ENCODE results near the gene GLT8D2. TPM values are rescaled to one million over a fixed set of nuclear protein-coding genes. Genes with fewer than 3 reads are reported as not detected.
A peak's percentile ranks its signal among the peaks of the same experiment; 100 is the strongest.

Gene GLT8D2
- total and polyA plus RNA-seq, 4 donors: 1.6 to 36.5 (median 6.1) TPM

- Histone ChIP-seq H3K4me1 (ENCODE audit: control insufficient read depth in 5 of 5, insufficient read depth in 5 of 5, low read length in 5 of 5) (peaks cover 0 to 13% (median 5%) of the 10 kb centered on the region in 5 donors), H3K9me3 (ENCODE audit: control insufficient read depth in 4 of 4, insufficient read depth in 3 of 4, low read length in 3 of 4) (no peaks in the 10 kb centered on the region), H3K27me3 (ENCODE audit: control insufficient read depth in 3 of 3, insufficient read depth in 3 of 3, low read length in 2 of 3) (no peaks in the 10 kb centered on the region), H3K4me3 (peak within 1 kb of the TSS; percentile 83), H3K27ac (ENCODE audit: low read depth in 1 of 2, low read length in 1 of 2) (peak within 1 kb of the TSS; percentile 67 to 89), H3K9ac (ENCODE audit: insufficient read depth in 1 of 2, low read length in 2 of 2) (peak within 1 kb of the TSS; percentile 53 to 77), H3K36me3 (ENCODE audit: control insufficient read depth in 4 of 4, insufficient read depth in 4 of 4, low read length in 4 of 4) (peaks cover 5 to 12% (median 8%) of the 10 kb centered on the region in 4 donors)
- peak; percentile 93 to 95 (median 93) for DNase-seq
- TF ChIP-seq CTCF (IDR thresholded peaks at IDR 0.05; ENCODE audit: control extremely low read depth, extremely low read depth): no peak
- 0 to 1% methylated on average over 58 to 74 of the region's 74 CpGs for WGBS, 2 donors
- ATAC-seq (ENCODE audit: insufficient read depth, low FRiP score): peak; percentile 100
These were observed 14.2 kb upstream of the GLT8D2 start, which contains the start of gene HCFC2 for GRCh38 chr12:104064031-104064841. TSS of gene HCFC2 (plus strand) at chr12:104064531. CDS start at chr12:104064561, 30 bp downstream.

- H3K36me3 ChIP-seq (ENCODE audit: control insufficient read depth in 4 of 4, insufficient read depth in 4 of 4, low read length in 4 of 4): peaks cover 1 to 12% (median 8%) of the 10 kb centered on the region in 4 donors
- no peaks in the 10 kb centered on the region for H3K27me3 ChIP-seq (ENCODE audit: control insufficient read depth in 3 of 3, insufficient read depth in 3 of 3, low read length in 2 of 3)
- 0 to 1% methylated on average over 7 of the region's 7 CpGs for WGBS, 2 donors
- peaks cover 0 to 13% (median 5%) of the 10 kb centered on the region in 5 donors for H3K4me1 ChIP-seq (ENCODE audit: control insufficient read depth in 5 of 5, insufficient read depth in 5 of 5, low read length in 5 of 5)
- H3K4me3 ChIP-seq: peak overlapping the region; percentile 83
- TF ChIP-seq CTCF (IDR thresholded peaks at IDR 0.05; ENCODE audit: control extremely low read depth, extremely low read depth): no peak
- ATAC-seq (ENCODE audit: insufficient read depth, low FRiP score) (no peak), DNase-seq (peak in 1 of 3 donors; percentile 39)
- H3K9ac ChIP-seq (ENCODE audit: insufficient read depth in 1 of 2, low read length in 2 of 2): peak overlapping the region in 1 of 2 donors; percentile 77
- peak overlapping the region; percentile 67 to 89 for H3K27ac ChIP-seq (ENCODE audit: low read depth in 1 of 2, low read length in 1 of 2)
- H3K9me3 ChIP-seq (ENCODE audit: control insufficient read depth in 4 of 4, insufficient read depth in 3 of 4, low read length in 3 of 4): no peaks in the 10 kb centered on the region
These were observed 13.7 kb upstream of the GLT8D2 start for GRCh38 chr12:104063712-104064030.

- no peak for DNase-seq
- no peak for TF ChIP-seq CTCF (IDR thresholded peaks at IDR 0.05; ENCODE audit: control extremely low read depth, extremely low read depth)
- no peak overlapping the region for H3K4me3 ChIP-seq
- peaks cover 0 to 1% (median 0%) of the 10 kb centered on the region in 4 donors for H3K9me3 ChIP-seq (ENCODE audit: control insufficient read depth in 4 of 4, insufficient read depth in 3 of 4, low read length in 3 of 4)
- ATAC-seq (ENCODE audit: insufficient read depth, low FRiP score): no peak
- peaks cover 2 to 15% (median 3%) of the 10 kb centered on the region in 5 donors for H3K4me1 ChIP-seq (ENCODE audit: control insufficient read depth in 5 of 5, insufficient read depth in 5 of 5, low read length in 5 of 5)
- no peaks in the 10 kb centered on the region for H3K27me3 ChIP-seq (ENCODE audit: control insufficient read depth in 3 of 3, insufficient read depth in 3 of 3, low read length in 2 of 3)
- H3K27ac ChIP-seq (ENCODE audit: low read depth in 1 of 2, low read length in 1 of 2): no peak overlapping the region
- 62 to 68% methylated on average over 2 of the region's 2 CpGs for WGBS, 2 donors
- H3K9ac ChIP-seq (ENCODE audit: insufficient read depth in 1 of 2, low read length in 2 of 2): no peak overlapping the region
- no peaks in the 10 kb centered on the region for H3K36me3 ChIP-seq (ENCODE audit: control insufficient read depth in 4 of 4, insufficient read depth in 4 of 4, low read length in 4 of 4)
These were observed 10.8 kb upstream of the GLT8D2 start for GRCh38 chr12:104060791-104061190.

All from lung (tissue), 12 donors.